Fibroblast of the aortic adventitia (primary cell): ENCODE measurements around the gene EIF2D. TPM values are rescaled to one million over a fixed set of nuclear protein-coding genes. Genes with fewer than 3 reads are reported as not detected.

Experiments
- DNase-seq: peaks from one replicate; pipeline ENCODE4 v3.0.0-alpha.2; 2010; ENCODE audit warnings: low read depth
- H3K4me3 ChIP-seq: 2 replicates; pipeline ENCODE4 v1.5.1; 2011; ENCODE audit warnings: low read depth, mild to moderate bottlenecking, control low read depth, low read length, moderate library complexity
- CTCF ChIP-seq: IDR thresholded peaks from 2 replicates; pipeline ENCODE4 v1.5.1; 2011; ENCODE audit warnings: mild to moderate bottlenecking, low read length, control low read depth, inconsistent platforms; ENCODE audit not compliant: insufficient read depth
- total RNA-seq: library from RNA; depleted of rRNA; stranded (reverse); fragments of >200 nt; gene quantifications from 2 replicates; pipeline ENCODE4 v1.2.3, GENCODE V29; 2012; ENCODE audit warnings: low replicate concordance

EIF2D gene
- total RNA-seq, 1 donor, result 42.5 TPM

- TF ChIP-seq CTCF, result no peak
- no peak for DNase-seq
- H3K4me3 ChIP-seq, result no peak overlapping the region
Observed at GRCh38 chr1:206577626-206578025, 34.6 kb downstream of the EIF2D start.

- no peak for DNase-seq
- no peak for TF ChIP-seq CTCF
- no peak overlapping the region for H3K4me3 ChIP-seq
Observed at GRCh38 chr1:206575894-206576737, 36.1 kb downstream of the EIF2D start.

DNA sequence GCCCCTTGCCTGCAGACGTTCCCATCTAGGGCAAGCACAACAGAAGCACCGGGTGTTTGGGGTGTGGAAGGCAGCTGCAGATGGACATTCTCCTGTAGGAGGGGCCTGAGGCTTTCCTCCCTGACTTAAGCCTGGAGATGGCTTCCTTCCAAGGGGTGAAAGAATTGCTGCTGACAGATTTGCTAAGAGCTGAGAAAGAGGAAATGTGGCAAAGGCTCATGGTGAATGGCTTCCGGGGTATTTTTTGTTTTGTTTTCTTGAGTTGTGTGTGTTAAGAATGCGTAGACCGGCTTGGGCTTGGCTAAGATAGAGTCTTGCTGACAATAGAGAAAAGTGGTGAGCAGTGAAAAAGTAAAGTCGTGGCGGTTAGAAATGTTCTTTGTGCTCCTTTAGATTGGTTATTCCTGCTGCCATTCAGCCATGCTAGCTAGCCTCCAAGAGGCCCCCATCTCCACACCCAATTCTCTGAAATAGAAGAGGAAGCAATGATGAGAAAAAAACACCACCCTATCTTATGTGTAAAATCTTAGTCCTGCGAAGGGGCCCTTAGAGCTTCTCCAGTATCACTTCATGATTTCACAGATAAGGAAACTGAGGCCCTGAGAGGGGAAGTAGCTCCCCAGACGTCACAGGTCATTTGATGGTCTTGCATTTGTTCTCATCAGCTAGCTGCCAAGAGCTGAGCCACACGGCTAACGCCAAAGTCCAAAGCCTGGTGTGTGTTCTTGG lies 36.9 kb downstream of the EIF2D start:
- no peak overlapping the region for H3K4me3 ChIP-seq
- DNase-seq, result peak; percentile 89
- TF ChIP-seq CTCF, result no peak

DNA sequence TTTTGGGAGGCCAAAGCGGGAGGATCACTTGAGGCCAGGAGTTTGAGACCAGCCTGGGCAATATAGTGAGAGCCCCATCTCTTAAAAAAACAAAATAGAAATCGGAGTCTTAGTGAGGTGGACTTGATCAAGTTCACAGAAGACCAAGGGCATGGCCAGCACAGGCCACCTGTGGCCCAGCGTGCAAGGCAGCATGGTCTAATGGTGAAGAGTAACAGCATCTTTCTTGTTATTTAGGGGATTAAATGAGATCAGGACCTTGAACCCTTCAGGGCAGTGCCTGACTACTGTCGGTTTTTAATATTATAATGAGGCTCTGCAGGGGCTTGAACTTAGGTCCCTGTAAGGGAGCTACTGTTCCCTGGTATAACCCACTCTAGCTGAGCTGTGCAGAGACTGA lies 38.5 kb downstream of the EIF2D start:
- no peak for TF ChIP-seq CTCF
- no peak for DNase-seq
- H3K4me3 ChIP-seq, result no peak overlapping the region

DNA sequence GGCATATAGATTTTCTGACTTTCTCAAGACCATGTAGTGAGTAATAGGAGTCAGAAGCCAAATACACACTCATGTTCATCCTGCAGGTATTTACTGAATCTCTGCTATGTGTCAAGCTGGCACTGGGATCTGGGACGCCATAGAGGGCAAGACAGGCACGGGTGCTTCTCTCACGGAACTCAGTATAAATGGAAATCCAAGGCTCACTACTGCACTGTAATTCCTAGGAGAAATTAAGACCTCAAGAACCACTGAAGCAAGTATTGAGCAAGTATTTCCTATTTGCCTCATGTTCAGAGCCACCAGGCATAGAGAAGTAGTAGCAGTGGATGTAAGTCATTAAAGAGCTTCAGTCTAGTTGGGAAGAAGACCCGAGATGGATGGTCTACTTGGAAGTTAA lies 38.9 kb downstream of the EIF2D start:
- TF ChIP-seq CTCF, result no peak
- no peak for DNase-seq
- no peak overlapping the region for H3K4me3 ChIP-seq

DNA sequence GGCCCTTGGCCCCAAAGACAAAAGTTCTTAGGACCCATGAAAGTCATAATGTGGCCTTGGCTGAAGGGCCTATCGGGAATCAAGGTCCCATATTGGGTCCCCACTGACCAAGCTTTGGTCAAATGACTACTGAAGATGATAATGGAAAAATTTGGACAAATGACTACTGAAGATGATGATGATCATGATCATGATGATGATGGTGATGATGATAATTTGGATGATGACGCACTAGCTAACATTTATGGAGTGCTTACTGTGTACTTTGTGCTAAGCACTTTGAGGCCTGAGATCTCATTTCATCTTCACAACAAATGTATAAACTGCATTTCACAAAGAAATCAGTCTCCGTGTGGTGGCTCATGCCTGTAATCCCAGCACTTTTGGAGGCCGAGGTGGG lies 39.4 kb downstream of the EIF2D start:
- no peak for DNase-seq
- TF ChIP-seq CTCF, result no peak
- no peak overlapping the region for H3K4me3 ChIP-seq
